ENCODE results near the gene DST. TPM values are rescaled to one million over a fixed set of nuclear protein-coding genes. Genes with fewer than 3 reads are reported as not detected.

DST gene
- total RNA-seq, 2 donors from 2014 or later = 443 to 489 TPM

GRCh38 chr6:56652231-56652630 is 9.5 kb upstream of the DST start:
- Histone ChIP-seq H3K27me3 (replicated peaks; ENCODE audit: insufficient read depth) (no peaks in the 10 kb centered on the region), H3K4me3 (peak overlapping the region; percentile 2), H3K36me3 (no peaks in the 10 kb centered on the region), H3K27ac (peak overlapping the region; percentile 22 to 63), H3K9me3 (no peaks in the 10 kb centered on the region), H3K4me1 (ENCODE audit: control insufficient read depth in 1 of 2, low read depth in 2 of 2) (peaks cover 25 to 43% of the 10 kb centered on the region in 2 donors)
- no peak for DNase-seq (ENCODE audit: low spot score)
- TF ChIP-seq, protein P1, sequence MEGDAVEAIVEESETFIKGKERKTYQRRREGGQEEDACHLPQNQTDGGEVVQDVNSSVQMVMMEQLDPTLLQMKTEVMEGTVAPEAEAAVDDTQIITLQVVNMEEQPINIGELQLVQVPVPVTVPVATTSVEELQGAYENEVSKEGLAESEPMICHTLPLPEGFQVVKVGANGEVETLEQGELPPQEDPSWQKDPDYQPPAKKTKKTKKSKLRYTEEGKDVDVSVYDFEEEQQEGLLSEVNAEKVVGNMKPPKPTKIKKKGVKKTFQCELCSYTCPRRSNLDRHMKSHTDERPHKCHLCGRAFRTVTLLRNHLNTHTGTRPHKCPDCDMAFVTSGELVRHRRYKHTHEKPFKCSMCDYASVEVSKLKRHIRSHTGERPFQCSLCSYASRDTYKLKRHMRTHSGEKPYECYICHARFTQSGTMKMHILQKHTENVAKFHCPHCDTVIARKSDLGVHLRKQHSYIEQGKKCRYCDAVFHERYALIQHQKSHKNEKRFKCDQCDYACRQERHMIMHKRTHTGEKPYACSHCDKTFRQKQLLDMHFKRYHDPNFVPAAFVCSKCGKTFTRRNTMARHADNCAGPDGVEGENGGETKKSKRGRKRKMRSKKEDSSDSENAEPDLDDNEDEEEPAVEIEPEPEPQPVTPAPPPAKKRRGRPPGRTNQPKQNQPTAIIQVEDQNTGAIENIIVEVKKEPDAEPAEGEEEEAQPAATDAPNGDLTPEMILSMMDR (IDR thresholded peaks at IDR 0.05) = no peak
- ATAC-seq (ENCODE audit: insufficient number of reproducible peaks, low FRiP score, low read depth) = no peak

DNA sequence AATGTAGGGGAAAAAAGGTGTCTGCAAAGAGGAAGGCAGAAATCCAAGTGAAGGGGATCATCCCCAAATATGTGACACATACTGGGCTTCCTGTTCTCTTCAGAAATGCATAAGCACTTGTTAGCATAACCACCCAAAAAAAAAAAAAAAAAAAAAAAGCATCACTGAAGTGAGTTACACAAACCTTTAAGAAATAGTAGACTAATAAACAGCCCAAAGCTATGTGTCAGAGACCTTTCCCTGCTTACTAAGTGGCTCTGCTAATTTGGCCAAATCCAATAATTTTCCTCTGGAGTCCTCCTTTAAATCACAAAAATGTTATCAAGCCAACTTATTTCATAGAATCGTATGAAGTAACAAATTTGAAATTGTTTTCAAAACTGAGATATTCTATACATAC is 7.5 kb upstream of the DST start:
- H3K27me3 ChIP-seq (replicated peaks; ENCODE audit: insufficient read depth) = no peaks in the 10 kb centered on the region
- H3K4me1 ChIP-seq (ENCODE audit: control insufficient read depth in 1 of 2, low read depth in 2 of 2) = peaks cover 21 to 33% of the 10 kb centered on the region in 2 donors
- DNase-seq (ENCODE audit: low spot score) (no peak), ATAC-seq (ENCODE audit: insufficient number of reproducible peaks, low FRiP score, low read depth) (no peak)
- TF ChIP-seq, protein P1 (IDR thresholded peaks at IDR 0.05) = no peak
- no peak overlapping the region for H3K27ac ChIP-seq
- H3K9me3 ChIP-seq = no peaks in the 10 kb centered on the region
- H3K4me3 ChIP-seq = no peak overlapping the region
- H3K36me3 ChIP-seq = peaks cover 3% of the 10 kb centered on the region

DNA sequence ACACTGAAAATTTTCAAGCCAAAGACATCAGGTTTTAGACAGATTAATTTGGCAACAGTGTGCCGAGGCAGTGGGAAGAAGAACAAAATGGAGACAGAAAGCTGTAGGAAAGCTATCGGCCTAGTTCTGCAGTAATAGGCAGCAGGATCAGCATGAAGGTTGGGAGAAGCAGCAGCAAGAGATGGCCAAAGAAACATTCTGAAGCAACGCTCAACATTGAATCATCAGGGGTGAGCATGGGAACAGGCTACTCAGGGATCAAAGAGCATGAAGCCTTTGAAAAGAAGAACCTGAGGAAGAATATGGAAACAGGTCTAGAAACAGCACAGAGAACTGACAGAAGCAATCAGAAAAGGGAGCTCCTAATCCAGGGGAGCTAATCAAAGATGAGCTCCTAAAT is 7.1 kb upstream of the DST start:
- ATAC-seq (ENCODE audit: insufficient number of reproducible peaks, low FRiP score, low read depth) = no peak
- DNase-seq (ENCODE audit: low spot score) = no peak
- H3K27ac ChIP-seq = no peak overlapping the region

DNA sequence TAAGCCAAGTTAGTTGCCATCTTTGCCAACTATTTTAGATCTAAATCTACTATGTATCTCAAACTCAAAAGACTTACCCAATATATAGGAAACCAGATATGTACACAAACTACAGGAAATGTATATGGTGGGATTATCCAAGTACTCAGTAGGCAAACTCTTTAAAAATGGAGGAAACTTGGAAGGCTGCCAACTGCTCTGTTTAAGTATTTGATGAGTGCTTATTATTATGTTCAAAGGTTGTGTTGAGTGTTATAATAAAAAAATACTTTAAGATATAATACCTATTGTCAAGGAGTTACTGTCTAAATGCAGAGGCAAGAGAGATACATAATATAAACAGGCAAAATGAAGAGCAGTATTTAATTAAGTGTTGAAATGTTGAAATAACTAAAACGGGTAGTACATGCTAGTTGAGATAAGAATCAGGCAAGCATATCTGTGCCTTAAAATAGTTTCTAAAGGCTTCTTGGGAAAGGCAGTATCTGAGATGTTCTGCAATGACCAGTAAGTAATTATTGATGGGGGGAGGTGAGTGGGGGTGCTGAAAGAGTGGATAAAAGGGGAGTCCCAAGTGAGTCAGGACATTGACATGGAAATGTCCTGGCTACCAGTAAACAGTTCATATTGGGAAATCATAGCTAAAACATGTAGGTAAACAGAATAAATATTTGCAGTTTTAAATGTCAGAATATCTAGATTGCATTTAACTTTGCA is 6.5 kb upstream of the DST start:
- peaks cover 23 to 32% of the 10 kb centered on the region in 2 donors for H3K4me1 ChIP-seq (ENCODE audit: control insufficient read depth in 1 of 2, low read depth in 2 of 2)
- TF ChIP-seq, protein P1 (IDR thresholded peaks at IDR 0.05) = no peak
- DNase-seq (ENCODE audit: low spot score) = no peak
- peaks cover 8% of the 10 kb centered on the region for H3K36me3 ChIP-seq
- H3K27me3 ChIP-seq (replicated peaks; ENCODE audit: insufficient read depth) = no peaks in the 10 kb centered on the region
- no peak for ATAC-seq (ENCODE audit: insufficient number of reproducible peaks, low FRiP score, low read depth)
- no peaks in the 10 kb centered on the region for H3K9me3 ChIP-seq
- H3K4me3 ChIP-seq = no peak overlapping the region
- no peak overlapping the region for H3K27ac ChIP-seq

More for the DNA sequence above, 7.1 kb upstream of the DST start:
- no peaks in the 10 kb centered on the region for H3K27me3 ChIP-seq (replicated peaks; ENCODE audit: insufficient read depth)
- no peak overlapping the region for H3K4me3 ChIP-seq
- no peaks in the 10 kb centered on the region for H3K9me3 ChIP-seq
- TF ChIP-seq, protein P1 (IDR thresholded peaks at IDR 0.05) = no peak
- peaks cover 7% of the 10 kb centered on the region for H3K36me3 ChIP-seq
- H3K4me1 ChIP-seq (ENCODE audit: control insufficient read depth in 1 of 2, low read depth in 2 of 2) = peaks cover 21 to 32% of the 10 kb centered on the region in 2 donors

DNA sequence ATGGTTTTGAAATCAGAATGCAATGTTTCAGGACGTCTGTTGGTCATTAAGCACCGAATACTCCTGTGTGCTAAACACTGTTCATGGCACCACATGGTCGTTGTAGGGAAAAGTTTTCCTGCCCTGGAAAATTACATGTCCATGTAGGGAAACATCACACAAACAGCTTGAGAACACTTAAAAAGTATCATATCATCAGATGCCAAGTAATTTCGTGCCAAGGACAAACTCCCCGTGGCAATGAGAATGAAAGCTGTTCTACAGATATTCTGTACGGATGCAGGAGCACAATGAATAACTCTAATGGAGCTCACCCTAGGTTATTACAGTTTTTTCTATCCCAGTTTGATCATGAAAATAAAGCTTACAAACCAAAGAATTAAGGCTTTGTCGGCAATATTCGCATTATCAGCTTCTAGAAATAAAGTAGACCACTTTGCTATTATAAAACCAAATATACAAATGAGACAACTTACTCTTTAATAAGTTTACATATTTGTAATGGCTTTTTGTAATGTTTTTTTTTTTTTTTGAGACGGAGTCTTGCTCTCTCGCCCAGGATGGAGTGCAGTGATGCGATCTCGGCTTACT is 4.6 kb upstream of the DST start:
- Histone ChIP-seq H3K9me3 (no peaks in the 10 kb centered on the region), H3K4me3 (no peak overlapping the region), H3K36me3 (peaks cover 8% of the 10 kb centered on the region), H3K27me3 (replicated peaks; ENCODE audit: insufficient read depth) (no peaks in the 10 kb centered on the region), H3K27ac (no peak overlapping the region), H3K4me1 (ENCODE audit: control insufficient read depth in 1 of 2, low read depth in 2 of 2) (peaks cover 24 to 35% of the 10 kb centered on the region in 2 donors)
- DNase-seq (ENCODE audit: low spot score) = no peak
- ATAC-seq (ENCODE audit: insufficient number of reproducible peaks, low FRiP score, low read depth) = no peak
- TF ChIP-seq, protein P1 (IDR thresholded peaks at IDR 0.05) = no peak

Measured in thoracic aorta (tissue), 2 donors.